ENCODE measurements around the gene KIAA1958.

KIAA1958 gene

DNA sequence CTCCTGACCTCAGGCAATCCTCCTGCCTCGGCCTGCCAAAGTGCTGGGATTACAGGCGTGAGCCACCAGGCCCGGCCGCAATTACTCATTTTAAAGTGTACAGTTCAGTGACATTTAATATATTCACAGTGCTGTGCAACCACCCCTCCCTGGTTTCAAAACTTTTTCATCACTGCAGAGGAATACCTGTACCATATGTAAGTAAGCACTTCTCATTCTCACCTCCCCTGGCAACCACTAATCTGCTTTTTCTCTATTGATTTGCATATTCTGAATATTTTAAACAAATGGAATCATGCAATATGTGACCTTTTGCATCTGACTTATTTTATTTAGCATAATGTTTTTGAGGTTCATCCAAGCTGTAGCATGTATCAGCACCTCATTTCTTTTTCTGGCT, 21.3 kb upstream of the KIAA1958 start:
- CTCF ChIA-PET, result no interaction called here

DNA sequence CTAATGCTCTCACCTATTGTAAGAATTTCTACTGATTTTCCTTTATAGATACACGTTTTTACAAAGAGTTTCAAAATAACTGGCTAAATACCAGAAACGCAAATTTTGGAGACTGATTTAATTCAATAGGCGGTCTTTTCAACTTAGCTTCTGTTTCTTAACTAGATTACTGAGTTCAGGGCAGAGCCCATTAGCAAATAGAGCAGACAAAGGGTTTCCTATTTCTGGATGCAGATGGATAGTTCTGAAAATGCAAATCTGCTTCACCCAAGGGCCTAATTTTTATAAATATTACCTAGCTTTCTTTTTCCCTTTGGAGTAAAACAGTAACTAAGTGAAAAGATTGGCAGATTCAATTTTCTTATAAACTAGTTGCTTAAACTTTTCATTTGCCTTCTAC, 13.6 kb upstream of the KIAA1958 start:
- DNase-seq (ENCODE audit: low spot score), result no peak
- ChIA-PET POLR2A (ENCODE audit: low non-redundant PET) (no interaction called here), CTCF (no interaction called here)
- TF ChIP-seq, protein P1, sequence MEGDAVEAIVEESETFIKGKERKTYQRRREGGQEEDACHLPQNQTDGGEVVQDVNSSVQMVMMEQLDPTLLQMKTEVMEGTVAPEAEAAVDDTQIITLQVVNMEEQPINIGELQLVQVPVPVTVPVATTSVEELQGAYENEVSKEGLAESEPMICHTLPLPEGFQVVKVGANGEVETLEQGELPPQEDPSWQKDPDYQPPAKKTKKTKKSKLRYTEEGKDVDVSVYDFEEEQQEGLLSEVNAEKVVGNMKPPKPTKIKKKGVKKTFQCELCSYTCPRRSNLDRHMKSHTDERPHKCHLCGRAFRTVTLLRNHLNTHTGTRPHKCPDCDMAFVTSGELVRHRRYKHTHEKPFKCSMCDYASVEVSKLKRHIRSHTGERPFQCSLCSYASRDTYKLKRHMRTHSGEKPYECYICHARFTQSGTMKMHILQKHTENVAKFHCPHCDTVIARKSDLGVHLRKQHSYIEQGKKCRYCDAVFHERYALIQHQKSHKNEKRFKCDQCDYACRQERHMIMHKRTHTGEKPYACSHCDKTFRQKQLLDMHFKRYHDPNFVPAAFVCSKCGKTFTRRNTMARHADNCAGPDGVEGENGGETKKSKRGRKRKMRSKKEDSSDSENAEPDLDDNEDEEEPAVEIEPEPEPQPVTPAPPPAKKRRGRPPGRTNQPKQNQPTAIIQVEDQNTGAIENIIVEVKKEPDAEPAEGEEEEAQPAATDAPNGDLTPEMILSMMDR (conservative IDR thresholded peaks at IDR 0.05; ENCODE audit: low read depth), result no peak
- no peak overlapping the region for H3K27ac ChIP-seq

More for the DNA sequence above, 21.3 kb upstream of the KIAA1958 start:
- H3K27ac ChIP-seq, result no peak overlapping the region
- no peak for DNase-seq (ENCODE audit: low spot score)
- POLR2A ChIA-PET (ENCODE audit: low non-redundant PET), result no interaction called here
- TF ChIP-seq, protein P1 (conservative IDR thresholded peaks at IDR 0.05; ENCODE audit: low read depth), result no peak

DNA sequence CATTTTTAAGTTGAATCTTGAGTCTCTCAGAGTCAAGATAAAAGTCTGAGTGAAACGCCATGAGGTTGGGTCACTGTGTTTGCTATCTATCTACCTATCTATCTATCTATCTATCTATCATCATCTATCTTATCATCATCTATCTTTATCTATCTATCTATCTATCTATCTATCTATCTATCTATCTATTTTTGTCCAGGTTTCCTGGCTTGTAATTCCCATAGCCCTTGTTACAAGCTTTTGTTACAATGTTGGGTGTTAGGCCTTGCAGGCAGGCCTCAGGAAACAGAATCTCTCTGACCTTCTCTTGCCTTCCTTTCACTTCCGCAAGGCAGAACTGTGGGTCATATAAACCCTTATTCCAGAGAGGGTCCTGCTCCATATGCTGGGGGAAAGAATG, 12.6 kb upstream of the KIAA1958 start:
- no peak for DNase-seq (ENCODE audit: low spot score)
- ChIA-PET CTCF (interaction anchor here (0.5 to 0.6 kb wide), 2 partner anchors 361 to 371 kb away, joined by 3 to 5 read pairs; no protein-coding TSS in a partner anchor), POLR2A (ENCODE audit: low non-redundant PET) (no interaction called here)
- TF ChIP-seq, protein P1 (conservative IDR thresholded peaks at IDR 0.05; ENCODE audit: low read depth), result no peak
- no peak overlapping the region for H3K27ac ChIP-seq

DNA sequence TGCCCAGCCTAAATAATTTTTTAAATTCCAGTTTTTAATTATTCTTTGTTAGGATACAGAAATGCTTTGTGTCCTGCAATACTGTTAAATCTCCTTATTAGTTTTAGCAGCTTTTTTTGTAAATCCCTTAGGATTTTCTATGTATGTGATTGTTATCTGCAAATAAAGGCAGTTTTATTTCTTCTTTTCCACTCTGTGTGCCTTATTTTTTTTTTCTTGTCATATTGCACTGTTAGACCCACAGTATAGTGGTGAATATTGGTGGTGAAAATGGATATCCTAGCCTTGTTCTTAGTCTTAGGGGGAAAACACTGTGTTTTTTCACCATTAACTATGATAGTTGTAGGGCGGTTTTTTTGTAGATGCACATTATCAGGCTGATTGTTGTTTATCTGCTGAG, 11.3 kb upstream of the KIAA1958 start:
- no peak for DNase-seq (ENCODE audit: low spot score)
- POLR2A ChIA-PET (ENCODE audit: low non-redundant PET), result interaction anchor here (0.5 kb wide), 1 partner anchor 207 kb away, joined by 3 read pairs; no protein-coding TSS in a partner anchor
- CTCF ChIA-PET, result interaction anchor here (0.5 kb wide), 1 partner anchor 97 kb away, joined by 3 read pairs; no protein-coding TSS in a partner anchor
- H3K27ac ChIP-seq, result no peak overlapping the region
- TF ChIP-seq, protein P1 (conservative IDR thresholded peaks at IDR 0.05; ENCODE audit: low read depth), result no peak

DNA sequence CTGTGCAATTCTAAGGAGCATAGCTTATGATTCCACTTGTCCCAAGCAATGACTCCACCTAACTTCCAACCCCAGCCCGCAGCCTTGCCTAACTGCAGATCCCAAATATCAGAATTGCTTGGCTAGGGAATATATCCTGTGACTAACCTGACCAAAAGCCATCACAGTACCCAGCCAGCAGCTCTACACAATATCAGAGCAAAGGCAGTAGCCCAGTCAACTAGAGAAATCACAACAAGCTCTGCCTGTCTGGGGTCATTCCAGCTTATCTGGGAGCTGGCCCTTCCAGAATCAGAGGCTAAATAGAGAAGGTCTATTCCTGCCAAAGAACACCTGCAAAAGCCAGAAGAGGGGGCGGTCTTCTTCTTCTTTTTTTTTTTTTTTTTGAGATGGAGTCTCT, 9.3 kb upstream of the KIAA1958 start:
- DNase-seq (ENCODE audit: low spot score), result no peak
- ChIA-PET CTCF (interaction anchor here (0.5 kb wide), 2 partner anchors 14 to 634 kb away, joined by 3 to 4 read pairs; no protein-coding TSS in a partner anchor), POLR2A (ENCODE audit: low non-redundant PET) (interaction anchor here (0.5 to 0.8 kb wide), 2 partner anchors 9 to 145 kb away, joined by 3 to 4 read pairs; partner anchors contain the start of gene KIAA1958)
- no peak overlapping the region for H3K27ac ChIP-seq
- TF ChIP-seq, protein P1 (conservative IDR thresholded peaks at IDR 0.05; ENCODE audit: low read depth), result no peak

DNA sequence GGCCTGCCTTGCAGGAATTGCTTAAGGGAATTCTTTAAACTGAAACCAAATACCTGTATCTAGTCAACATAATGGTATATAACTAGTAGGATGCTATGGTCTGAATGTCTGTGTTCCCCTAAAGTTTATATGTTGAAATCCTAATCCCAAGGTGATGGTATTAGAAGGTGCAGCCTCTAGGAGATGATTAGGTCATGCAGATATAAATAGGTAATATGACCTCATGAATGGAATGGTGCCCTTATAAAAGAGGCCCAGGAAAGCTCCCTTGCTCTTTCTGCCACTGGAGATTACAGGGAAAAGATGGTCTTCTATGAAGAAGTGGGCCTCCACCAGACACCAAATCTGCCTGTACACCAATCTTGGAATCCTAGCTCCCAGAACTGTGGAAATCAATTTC, 7.4 kb upstream of the KIAA1958 start:
- TF ChIP-seq, protein P1 (conservative IDR thresholded peaks at IDR 0.05; ENCODE audit: low read depth), result no peak
- H3K27ac ChIP-seq, result no peak overlapping the region
- POLR2A ChIA-PET (ENCODE audit: low non-redundant PET), result no interaction called here
- CTCF ChIA-PET, result interaction anchor here (0.6 to 1.1 kb wide), 2 partner anchors 13 to 18 kb away, joined by 3 to 4 read pairs; no protein-coding TSS in a partner anchor
- no peak for DNase-seq (ENCODE audit: low spot score)
